Bronchial smooth muscle cell (primary cell): ENCODE measurements around the gene AKAP8L. TPM values are rescaled to one million over a fixed set of nuclear protein-coding genes. Genes with fewer than 3 reads are reported as not detected.

Source experiments
- total RNA-seq: library from RNA; depleted of rRNA; stranded (reverse); fragments of >200 nt; gene quantifications from 2 replicates; pipeline ENCODE4 v1.2.1, GENCODE V29; 2014

Gene AKAP8L, protein sequence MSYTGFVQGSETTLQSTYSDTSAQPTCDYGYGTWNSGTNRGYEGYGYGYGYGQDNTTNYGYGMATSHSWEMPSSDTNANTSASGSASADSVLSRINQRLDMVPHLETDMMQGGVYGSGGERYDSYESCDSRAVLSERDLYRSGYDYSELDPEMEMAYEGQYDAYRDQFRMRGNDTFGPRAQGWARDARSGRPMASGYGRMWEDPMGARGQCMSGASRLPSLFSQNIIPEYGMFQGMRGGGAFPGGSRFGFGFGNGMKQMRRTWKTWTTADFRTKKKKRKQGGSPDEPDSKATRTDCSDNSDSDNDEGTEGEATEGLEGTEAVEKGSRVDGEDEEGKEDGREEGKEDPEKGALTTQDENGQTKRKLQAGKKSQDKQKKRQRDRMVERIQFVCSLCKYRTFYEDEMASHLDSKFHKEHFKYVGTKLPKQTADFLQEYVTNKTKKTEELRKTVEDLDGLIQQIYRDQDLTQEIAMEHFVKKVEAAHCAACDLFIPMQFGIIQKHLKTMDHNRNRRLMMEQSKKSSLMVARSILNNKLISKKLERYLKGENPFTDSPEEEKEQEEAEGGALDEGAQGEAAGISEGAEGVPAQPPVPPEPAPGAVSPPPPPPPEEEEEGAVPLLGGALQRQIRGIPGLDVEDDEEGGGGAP
- 61.3 and 83.0 TPM in 2 replicates for total RNA-seq

DNA sequence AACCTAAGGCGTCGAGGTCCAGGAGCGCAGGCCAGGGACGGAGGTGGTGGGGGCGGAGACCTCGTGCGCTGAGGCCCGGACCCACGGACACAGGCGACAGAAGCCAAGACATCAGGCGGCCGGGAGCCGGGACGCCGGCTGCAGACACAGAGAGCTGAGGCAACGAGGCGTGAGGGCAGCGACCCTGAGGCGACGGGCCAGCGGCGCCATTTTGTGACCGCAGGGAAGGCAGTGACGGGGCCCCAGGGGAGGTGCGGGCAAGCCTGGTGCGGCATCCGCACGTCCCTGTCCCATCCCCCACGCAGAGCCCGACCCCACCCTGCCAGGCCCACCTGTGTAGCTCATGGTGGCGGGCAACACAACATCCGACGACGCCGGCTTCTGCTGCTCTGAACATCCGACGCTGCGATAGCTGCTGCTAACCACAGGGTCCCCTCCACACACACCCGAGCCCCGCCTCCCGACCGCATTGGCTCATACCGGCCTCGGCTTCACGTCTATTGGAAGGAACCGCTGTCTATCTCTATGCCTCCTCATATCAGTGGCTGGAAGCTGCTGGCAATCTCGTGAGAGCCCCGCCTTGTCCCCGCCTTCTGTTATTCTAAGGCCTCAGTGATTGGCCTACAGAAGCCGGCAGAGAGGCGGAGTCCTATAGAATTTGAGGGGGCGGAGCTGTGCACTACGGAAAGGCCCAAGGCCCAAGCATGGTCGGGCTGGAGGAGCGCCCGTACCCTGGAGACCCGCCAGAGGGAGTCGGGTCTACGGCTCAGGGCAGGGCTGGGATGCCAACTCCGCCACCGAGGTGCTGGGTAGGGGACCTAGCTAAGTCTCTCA is at the start of gene AKAP8L:
AKAP8L (minus strand) TSS at position 410 of the 834 bp plus-strand sequence; CDS start at position 345, 65 bp downstream.

DNA sequence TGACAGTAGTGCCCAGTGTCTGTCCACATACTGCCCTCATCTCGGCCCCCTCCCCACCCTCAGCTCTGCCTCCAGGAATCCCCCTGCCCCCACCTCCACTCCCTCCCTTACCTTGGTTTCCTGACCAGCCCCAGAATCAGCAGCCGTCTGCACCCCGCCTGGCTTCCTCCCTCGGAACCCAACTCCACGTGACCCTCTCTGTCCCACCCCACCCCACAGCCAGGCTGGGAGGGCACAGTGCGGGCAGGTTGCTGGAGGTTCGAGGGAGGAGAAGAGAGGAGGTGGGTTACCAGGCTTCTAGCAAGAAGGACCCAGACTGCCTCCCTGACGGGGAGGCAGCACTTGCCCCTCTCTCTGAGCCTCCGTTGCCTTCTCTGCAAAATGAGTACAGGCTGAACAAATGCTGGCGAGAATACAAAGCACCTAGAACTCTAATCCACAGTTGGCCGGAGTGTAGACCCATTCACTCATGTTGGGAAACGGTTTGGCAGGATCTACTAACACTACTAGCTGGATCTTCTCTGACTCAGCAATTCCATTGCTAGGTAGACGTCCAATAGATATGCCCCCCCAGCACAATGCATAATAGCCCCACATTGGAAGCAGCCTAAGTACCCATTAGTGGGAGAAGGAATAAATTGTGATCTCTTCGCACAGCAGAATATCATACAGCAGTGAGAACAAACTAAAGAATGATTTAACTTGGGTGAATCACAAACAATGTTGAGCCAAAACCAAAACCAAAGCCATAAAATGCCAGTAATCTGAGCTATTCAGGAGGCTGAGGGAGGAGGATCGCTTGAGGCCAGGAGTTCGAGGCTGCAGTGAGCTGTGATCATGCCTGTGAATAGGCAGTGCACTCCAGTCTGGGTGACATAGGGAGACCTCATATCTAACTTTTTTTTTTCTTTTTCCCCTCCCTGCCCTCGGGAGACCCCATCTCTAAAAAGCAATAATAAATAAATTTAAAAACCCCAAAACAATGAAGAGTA is 45.9 kb upstream of the AKAP8L start, which contains the start of gene RASAL3:
RASAL3 (minus strand) TSS at position 151 of the 992 bp plus-strand sequence. CDS start 186 bp downstream, outside the sequence.

DNA sequence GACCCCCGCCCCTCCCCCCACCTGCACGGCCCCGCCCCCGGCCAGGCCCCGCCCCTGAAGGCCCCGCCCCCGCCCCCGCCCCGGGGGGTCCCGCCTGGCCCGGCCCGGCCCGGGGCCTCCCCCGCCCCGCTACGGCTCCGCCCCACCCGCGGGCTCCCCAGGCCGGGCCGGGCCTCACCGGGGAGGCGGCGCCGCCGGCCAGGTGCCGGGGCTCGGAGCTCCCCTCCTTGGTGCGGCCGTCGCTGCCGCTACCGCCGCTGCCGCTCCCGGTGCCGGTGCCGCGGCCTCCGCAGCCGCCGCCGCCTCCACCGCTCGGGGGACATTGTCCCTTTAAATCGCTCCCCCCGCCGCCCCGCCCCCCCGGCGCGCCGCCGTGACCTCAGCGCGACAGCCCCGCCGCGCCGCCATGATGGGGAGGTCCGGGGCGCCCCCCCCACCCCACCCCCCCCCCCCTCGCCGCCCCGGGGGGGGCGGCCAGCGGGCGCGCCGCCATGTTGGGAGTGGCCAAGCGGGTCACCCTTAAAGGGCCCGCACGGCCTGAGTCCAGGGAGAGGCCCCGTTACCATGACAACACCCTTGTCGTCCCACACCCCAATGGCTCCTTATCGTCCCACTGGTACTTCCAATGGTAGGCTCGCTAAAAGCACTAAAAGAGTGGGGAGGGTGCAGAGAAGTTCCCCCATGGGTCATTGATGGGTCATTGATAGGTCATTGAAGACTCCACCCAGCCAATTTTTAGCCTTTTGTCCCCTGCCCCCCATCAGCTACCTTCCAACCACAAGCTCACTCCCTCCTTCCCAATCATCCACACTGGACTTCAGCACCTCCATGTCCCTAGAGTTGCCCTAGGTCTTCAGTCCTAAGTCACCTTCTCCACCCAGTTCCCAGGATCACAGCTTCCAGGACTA is 31.1 kb upstream of the AKAP8L start, which contains the start of gene WIZ:
WIZ (minus strand) TSS at position 337 of the 908 bp plus-strand sequence. CDS start 1,649 bp downstream, outside the sequence.

DNA sequence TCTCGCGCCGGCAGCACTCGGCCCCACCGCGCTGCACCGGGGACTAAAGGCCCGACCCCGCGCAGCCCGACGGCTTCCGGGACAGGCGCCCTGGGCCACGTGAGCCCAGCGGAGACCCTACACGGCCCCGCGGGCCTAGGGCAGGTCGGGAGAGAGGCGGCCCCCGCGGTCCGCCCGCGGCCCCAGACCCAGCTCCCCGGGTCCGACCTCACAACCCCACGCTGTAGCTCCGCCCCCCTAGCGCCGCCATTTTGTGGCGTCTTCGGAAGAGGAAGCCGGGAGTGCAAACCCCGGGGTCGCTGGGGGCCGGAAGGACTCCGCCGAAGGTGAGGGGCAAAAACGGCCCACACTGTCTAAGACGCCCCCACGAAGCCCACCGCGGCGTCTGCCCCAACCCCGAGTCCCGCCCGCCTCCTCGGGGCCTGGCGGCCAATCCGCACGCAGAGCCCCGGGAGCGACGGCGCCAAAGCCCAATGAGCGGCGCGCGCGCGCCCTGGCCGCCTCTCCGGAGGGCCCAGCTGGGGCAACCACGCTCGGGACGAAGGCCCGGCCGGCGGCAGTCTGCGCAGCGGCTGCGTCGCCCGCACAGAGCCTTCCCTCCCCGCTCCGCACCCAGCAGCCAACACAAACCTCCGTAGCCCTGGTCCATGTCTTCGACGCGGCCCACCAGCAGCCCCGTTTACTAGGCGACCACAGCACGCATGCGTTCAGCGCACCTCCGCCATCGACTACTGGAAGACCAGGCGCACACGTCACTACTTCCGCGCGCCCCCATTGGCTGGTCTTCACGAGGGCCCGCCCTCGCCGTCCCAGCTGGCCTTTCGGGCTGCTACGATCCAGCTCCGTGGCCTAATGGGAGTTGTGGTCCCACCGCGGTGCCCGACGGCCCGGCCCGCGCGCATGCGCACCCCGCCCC is 39.4 kb downstream of the AKAP8L start, which contains the start of gene AKAP8:
AKAP8 (minus strand) TSS at position 705 of the 916 bp plus-strand sequence; CDS start at position 649, 56 bp downstream.

DNA sequence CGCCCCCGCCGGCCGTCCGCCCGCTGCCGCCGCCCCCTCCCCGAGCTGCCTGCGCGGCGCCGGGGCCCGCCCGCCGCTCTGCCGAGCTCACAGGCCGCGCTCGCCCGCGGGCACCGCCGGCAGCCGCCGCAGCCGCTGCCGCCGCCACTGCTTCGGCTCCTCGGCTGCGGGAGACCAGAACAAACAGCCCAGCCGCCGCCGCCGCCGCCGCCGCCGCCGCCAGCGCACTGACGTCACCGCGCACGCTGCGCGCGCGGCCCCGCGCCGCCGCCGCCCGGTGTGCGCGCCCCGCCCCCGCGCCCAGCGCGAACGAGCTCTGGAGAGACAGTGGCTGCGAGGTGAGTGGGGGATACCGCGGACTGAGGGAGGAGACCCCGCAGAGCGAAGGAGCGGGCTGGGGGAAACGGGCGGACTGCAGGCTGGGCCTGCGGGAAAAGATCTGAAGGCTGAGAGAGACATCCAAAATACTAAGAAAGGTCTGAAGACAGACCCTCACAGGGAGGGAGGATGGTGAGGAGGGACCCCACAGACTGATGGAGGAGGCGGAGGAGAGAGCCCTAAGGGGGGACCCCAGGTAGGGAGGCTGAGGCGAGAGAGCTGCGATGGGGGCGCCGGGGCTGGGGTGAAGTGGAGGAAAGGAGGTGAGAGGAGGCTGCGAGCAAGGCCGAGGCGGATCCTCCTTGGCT is 86.3 kb downstream of the AKAP8L start, which contains the start of gene BRD4:
BRD4 (minus strand) TSS at position 229 of the 686 bp plus-strand sequence. CDS start 59,440 bp downstream, outside the sequence.

Other genes starting within 250 kb of the AKAP8L start
- 13.2 and 21.0 TPM in 2 replicates for gene NOTCH3, start 218.0 kb downstream of the AKAP8L start, total RNA-seq
- gene EPHX3, start 186.5 kb downstream of the AKAP8L start, total RNA-seq, result 0.16 TPM in 1 of 2 replicates, not detected in the other
- 6.5 and 8.8 TPM in 2 replicates for gene BRD4, start 86.4 kb downstream of the AKAP8L start, total RNA-seq
- 11.5 and 15.5 TPM in 2 replicates for gene AKAP8, start 39.2 kb downstream of the AKAP8L start, total RNA-seq
- 3.9 and 4.7 TPM in 2 replicates for gene WIZ, start 31.0 kb upstream of the AKAP8L start, total RNA-seq
- under 0.01 and 0.09 TPM in 2 replicates for gene RASAL3, start 45.6 kb upstream of the AKAP8L start, total RNA-seq
- gene PGLYRP2, start 60.5 kb upstream of the AKAP8L start, total RNA-seq, result not detected in 2 replicates
- gene CYP4F22, start 89.5 kb upstream of the AKAP8L start, total RNA-seq, result not detected in 2 replicates
- under 0.01 TPM in 1 of 2 replicates, not detected in the other for gene CYP4F8, start 196.2 kb upstream of the AKAP8L start, total RNA-seq
- under 0.01 TPM in 1 of 2 replicates, not detected in the other for gene CYP4F3, start 221.9 kb upstream of the AKAP8L start, total RNA-seq